ENCODE results near the gene ATM.

GRCh38 chr11:108351468-108351867 lies 128.6 kb downstream of the ATM start:
- TF ChIP-seq EZH2 (IDR thresholded peaks at IDR 0.05; ENCODE audit: borderline replicate concordance, low read depth, low read length, severe bottlenecking) (no peak), CTCF (IDR thresholded peaks at IDR 0.05; ENCODE audit: borderline replicate concordance, extremely low read depth, low read length, poor library complexity, severe bottlenecking) (no peak)

Data from DND-41 (cell line).